Right renal pelvis (tissue), 4 donors: Measurements from ENCODE around the gene C6orf15. TPM values are rescaled to one million over a fixed set of nuclear protein-coding genes. Genes with fewer than 3 reads are reported as not detected.
A peak's percentile ranks its signal among the peaks of the same experiment; 100 is the strongest.

Experiments used
- DNase-seq, 4 donors: peaks; one replicate each; pipeline ENCODE4 v3.0.0-alpha.2; 2013; ENCODE audit warnings: low read depth in 4 of 4, low spot score in 3 of 4, missing footprints in 1 of 4
- polyA plus RNA-seq, 4 donors: library from polyadenylated mRNA; unstranded; fragments of 120-200 nt; gene quantifications; one replicate each; pipeline ENCODE4 v1.2.1, GENCODE V29; 2013; ENCODE audit not compliant: insufficient read length in 4 of 4

C6orf15 gene
- polyA plus RNA-seq = not detected

DNA sequence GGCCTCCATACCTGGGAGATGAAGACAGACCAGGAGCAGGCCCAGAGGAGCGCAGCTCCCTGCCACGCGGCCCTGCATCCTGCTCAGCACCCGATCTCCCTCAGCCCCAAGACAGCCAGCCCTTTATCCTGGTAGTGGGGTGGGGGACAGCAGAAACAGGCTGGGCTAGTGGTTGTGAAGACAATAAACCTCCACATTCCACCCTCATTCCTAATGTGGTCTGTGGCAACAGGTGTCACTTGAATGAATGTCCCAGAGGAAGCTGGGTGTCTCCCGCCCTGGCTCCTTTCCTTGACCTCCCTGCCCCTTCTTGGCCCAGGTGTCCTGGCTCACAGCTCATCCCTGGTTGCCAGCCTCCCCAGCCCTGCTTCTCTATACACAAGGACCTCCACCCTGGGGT is at the start of gene C6orf15:
Gene C6orf15, minus strand, starts transcription at position 98 of the 400 bp plus-strand sequence. Its CDS starts 20 bp downstream, at position 78.
- no peak for DNase-seq

DNA sequence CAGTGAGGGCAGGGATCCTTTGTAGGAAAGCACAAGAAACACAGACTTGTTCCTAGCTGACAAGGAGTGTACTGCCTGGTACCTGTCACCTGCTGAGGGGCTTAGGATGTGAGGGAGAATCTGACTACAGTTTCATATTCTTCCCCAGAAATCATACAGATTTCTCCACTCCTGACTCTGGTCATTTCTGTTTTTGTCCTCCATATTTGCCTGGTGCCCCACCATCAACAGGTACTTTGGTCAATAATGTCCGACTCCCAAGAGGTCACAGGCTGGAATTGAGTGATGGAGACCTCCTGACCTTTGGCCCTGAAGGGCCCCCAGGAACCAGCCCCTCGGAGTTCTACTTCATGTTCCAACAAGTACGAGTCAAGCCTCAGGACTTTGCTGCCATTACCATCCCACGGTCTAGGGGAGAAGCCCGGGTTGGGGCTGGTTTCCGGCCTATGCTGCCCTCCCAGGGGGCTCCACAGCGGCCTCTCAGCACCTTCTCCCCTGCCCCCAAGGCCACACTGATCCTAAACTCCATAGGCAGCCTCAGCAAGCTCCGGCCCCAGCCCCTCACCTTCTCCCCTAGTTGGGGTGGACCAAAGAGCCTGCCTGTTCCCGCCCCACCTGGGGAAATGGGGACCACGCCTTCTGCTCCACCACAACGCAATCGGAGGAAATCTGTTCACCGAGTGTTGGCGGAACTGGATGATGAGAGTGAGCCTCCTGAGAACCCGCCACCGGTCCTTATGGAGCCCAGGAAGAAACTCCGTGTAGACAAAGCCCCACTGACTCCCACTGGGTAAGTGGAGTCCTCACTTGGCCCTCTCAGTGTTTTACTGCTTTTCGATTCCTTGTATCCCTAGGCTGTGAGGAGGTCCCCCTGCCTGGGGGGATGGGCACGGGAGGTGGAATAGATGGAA is 49.1 kb upstream of the C6orf15 start:
- DNase-seq = no peak

- peak in 1 of 4 donors; percentile 20 for DNase-seq
Observed at GRCh38 chr6:31158863-31159855, 46.8 kb upstream of the C6orf15 start.

DNA sequence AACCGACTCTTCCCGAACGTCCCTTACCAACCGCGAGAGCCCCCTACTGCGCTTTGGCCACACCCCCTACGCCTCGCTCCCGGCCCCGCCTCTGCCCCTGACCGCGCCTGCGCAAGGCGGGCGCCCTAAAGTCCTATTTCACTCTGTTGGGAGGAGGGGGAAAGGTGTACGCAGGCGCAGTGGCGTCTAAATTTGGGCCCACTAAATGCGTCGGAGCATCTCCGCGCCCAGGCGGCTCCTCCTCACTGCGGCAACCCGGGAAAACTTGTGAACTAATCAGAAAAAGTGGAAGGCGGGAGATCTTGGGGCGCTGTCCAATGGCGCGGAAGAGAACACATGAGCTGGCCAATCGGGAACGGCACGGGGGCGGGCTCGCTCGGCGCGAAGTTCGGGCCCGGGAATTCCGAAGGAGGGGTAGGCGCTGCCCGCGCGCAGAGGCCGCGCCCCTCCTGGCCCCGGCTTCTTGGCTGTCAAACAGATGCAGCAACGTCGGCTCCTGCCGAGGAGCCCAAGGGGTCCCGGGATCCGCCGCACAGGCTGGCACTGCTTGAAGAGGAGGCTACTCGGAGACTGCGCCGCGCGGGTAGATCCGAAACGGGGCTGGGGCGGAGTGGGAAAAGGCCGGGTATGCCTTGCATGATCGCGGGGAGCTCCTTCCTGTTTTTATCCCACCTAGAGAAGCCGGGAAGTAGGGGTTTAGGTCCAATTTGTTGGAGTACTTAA is 45.9 kb upstream of the C6orf15 start, which contains the start of gene TCF19:
Gene TCF19, plus strand, starts transcription at position 450 of the 723 bp plus-strand sequence. CDS start 881 bp downstream, outside the sequence.
- DNase-seq = peak; percentile 98 to 99 (median 98)

- no peak for DNase-seq
Observed at GRCh38 chr6:31157513-31158139, 45.3 kb upstream of the C6orf15 start, which contains the start of gene CCHCR1. CCHCR1 (minus strand) TSS chr6:31157802; CDS start chr6:31157600, 202 bp downstream.

- DNase-seq = no peak
Observed at GRCh38 chr6:31156641-31157040, 44.3 kb upstream of the C6orf15 start.

DNA sequence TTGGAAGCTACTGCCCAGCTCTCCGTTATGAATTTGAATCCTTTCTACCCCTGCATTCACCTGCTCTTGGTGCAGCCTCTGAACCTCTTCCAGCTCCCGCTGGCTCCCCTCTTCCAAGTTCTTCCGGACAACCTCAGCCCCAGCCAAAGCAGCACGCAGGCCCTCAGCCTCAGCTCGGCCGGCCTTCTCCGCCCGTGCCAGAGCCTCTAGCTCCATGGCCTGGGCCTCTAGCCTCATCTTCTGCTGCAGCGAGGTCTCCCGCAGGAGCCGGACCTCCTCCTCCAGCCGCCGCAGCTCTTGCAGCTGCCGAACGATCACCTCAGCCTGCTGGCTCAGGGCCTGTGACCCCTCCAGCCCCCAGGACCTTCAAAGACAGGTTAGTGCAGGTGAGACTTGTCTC is 42.1 kb upstream of the C6orf15 start:
- no peak for DNase-seq

- peak in 1 of 4 donors; percentile 20 for DNase-seq
Observed at GRCh38 chr6:31152781-31153180, 40.4 kb upstream of the C6orf15 start.

DNA sequence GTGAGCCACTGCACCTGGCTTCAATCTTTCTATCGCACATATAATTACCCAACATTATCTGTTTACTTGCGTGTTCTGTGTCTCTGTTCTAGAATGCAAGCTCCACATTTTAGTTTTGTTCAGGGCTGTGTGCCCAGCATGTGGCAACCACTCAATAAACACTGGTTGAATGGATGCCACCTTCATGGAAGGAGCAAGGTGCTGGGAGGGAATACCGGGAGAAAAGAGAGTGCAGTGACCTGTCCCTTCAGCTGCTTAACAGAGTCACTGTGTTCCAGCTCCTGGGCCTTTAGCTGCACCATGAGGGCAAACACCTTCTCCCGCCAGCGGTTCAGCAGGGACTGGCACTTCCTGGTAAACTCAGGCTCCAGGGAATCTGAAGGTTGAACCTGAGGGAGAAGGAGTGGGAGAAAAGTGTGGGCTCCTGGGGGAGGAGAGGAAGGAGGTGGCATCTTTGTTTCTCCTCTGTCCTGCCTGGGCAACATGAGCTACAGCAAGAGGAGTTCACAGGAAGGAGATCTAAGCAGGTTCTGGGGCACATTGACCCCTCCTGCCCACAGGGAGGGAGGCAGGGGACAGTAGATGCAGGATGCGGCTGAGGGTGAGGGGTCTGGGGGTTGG is 37.6 kb upstream of the C6orf15 start:
- no peak for DNase-seq

DNA sequence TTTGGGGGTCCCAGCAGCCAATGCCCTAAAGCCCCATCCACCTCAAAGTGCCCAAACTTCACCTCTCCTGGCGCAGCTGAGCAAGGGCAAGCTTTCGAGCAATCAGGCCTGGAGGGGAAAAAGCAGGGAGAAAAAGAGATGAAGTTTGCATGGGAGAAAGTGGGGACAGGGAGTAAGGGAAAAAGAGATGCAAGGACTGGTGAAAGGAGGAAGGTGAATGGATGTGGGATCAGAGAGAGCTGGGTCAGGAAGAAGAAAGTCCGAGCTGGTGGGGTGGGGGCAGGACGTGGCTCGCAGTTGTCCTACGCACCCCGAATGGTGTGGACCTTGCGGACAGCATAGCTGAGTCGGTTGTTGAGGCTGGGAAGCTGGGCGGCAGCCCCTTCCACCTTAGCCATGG is 33.0 kb upstream of the C6orf15 start:
- no peak for DNase-seq

DNA sequence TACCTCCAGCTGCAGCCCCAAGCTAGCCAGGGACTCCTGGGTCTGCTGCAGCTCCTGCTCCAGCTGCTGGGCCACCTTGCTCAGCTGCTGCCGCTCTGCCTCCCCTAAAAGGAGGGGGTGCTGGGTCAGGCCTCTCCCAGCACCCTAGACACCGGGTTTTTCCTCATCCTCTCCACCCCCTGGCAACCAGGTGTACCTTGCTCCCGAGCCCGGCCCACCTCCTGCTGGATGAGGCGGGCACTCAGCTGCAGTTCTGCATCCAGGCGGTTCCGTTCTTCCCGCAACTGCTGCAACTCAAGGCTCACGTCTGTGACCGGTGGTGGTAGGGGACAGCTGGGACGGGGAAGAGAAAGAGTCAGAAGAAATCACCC is 32.6 kb upstream of the C6orf15 start:
- DNase-seq = no peak

GRCh38 chr6:31144296-31144969 is 32.1 kb upstream of the C6orf15 start:
- DNase-seq = no peak

DNA sequence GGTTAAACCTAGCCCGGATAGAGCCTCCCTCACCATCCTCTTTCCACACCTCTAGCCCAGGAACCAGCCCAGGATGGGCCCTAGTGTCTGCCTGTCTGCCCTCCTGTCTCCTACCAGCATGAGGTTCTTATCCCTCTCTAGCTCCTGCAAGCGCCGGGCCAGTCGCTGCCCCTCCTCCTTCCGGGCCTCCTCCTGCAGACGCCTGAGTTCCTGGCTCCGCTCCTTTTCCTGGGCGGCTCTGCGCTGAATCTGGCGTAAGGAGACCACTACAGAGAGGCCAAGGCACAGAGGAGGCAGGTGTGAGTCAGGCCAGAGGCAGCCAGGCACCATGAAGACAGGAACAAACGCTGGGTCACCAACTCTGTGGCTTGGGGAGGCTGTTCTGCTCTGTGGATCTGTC is 30.8 kb upstream of the C6orf15 start:
- DNase-seq = no peak

DNA sequence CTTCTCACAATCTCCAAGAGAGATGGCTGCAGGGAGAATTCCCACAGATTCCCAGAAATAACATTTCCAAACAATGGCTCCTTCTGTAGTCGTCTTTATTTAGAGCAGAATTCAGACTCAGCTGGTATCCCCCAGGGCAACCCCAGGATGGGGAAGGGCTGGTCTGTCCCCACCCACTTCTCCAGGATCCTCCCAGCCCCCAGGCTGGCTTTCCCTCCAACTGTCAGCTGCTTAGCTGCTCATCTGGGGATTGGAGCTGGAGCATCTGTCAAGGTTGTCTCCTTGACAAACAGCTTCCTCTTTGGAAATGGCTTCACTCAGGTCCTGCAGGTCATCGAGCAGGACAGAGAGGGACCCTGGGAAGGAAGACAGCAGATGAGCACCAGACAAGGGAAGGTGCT is 30.0 kb upstream of the C6orf15 start:
- DNase-seq = no peak

- no peak for DNase-seq
Observed at GRCh38 chr6:31140643-31141042, 28.3 kb upstream of the C6orf15 start.

DNA sequence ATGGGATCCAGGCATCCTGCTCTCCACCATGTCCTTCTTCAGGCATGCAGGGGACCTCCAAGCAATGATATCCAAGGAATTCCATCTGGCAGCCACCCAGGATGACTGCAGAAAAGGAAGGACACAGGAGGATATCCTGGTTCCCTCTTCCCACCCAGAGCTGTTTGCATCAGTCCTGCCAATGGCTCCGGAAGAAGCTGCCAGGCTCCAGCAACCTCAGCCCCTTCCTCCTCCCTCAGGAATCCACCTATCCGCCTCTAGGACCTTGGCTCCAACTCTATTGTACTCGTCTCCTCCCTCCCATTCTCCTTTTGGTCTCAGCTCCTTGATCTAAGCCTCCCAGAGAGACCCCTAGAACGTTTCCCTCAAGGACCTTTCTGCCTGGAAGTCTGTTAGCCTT is 27.2 kb upstream of the C6orf15 start:
- DNase-seq = no peak

DNA sequence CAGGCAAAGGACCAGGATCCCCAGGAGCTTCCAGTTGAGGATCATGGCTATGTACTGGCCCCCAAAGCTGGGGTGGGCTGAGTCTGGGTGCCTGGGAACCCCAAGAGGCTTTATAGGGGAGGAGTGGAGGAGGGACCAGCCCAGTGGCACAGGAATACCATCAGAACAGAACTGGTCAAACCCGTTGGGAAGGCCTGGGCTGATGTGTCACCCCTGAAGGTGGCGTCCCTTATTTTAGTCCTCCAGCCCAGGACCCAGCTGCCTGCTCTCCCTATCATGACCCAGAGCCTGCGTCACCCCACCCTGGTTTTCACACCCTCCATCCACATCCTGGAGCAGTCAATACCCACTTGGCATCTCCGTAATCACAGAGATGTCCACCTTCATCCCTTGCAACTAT is 26.6 kb upstream of the C6orf15 start, which contains the start of gene PSORS1C2:
Gene PSORS1C2, minus strand, starts transcription at position 85 of the 400 bp plus-strand sequence. Its CDS starts 40 bp downstream, at position 45.
- DNase-seq = no peak

GRCh38 chr6:31135710-31136109 is 23.3 kb upstream of the C6orf15 start:
- no peak for DNase-seq

GRCh38 chr6:31132806-31133205 is 20.4 kb upstream of the C6orf15 start:
- no peak for DNase-seq
